ENCODE results near the gene CDIPT.
"Not testable (repeated sequence)": the region's sequence is repeated elsewhere in the genome, so short reads cannot be mapped to it uniquely, and the experiment has no call there.

CDIPT gene

GRCh38 chr16:29894352-29894751, 31.3 kb upstream of the CDIPT start:
- no peak for DNase-seq (ENCODE audit: insufficient read length, low spot score)
- TF ChIP-seq CTCF (IDR thresholded peaks at IDR 0.05; ENCODE audit: insufficient read depth, missing control alignments): no peak
- FAIRE-seq: no peak

- no peak for FAIRE-seq
- TF ChIP-seq CTCF (IDR thresholded peaks at IDR 0.05; ENCODE audit: insufficient read depth, missing control alignments): no peak
These were observed 30.5 kb upstream of the CDIPT start for GRCh38 chr16:29893553-29893952.

GRCh38 chr16:29892458-29892813, 29.4 kb upstream of the CDIPT start:
- DNase-seq (ENCODE audit: insufficient read length, low spot score) (no peak), FAIRE-seq (no peak)
- no peak for TF ChIP-seq CTCF (IDR thresholded peaks at IDR 0.05; ENCODE audit: insufficient read depth, missing control alignments)

More at GRCh38 chr16:29893553-29893952, 30.5 kb upstream of the CDIPT start:
- DNase-seq (ENCODE audit: insufficient read length, low spot score): no peak

- TF ChIP-seq CTCF (IDR thresholded peaks at IDR 0.05; ENCODE audit: insufficient read depth, missing control alignments): no peak
- DNase-seq (ENCODE audit: insufficient read length, low spot score) (no peak), FAIRE-seq (no peak)
These were observed 28.8 kb upstream of the CDIPT start for GRCh38 chr16:29891525-29892457.

- not testable (repeated sequence) for DNase-seq (ENCODE audit: insufficient read length, low spot score); FAIRE-seq
These were observed 26.3 kb upstream of the CDIPT start for GRCh38 chr16:29889372-29889771.

- no peak for TF ChIP-seq CTCF (IDR thresholded peaks at IDR 0.05; ENCODE audit: insufficient read depth, missing control alignments)
- FAIRE-seq (no peak), DNase-seq (ENCODE audit: insufficient read length, low spot score) (no peak)
These were observed 21.0 kb upstream of the CDIPT start for GRCh38 chr16:29883987-29884386.

- TF ChIP-seq CTCF (IDR thresholded peaks at IDR 0.05; ENCODE audit: insufficient read depth, missing control alignments): no peak
- DNase-seq (ENCODE audit: insufficient read length, low spot score): no peak
- no peak for FAIRE-seq
These were observed 18.0 kb upstream of the CDIPT start for GRCh38 chr16:29881050-29881449.

Data from D721Med (cell line).